Mesenchymal stem cell (in vitro differentiated cells and primary cell): Measurements from ENCODE around the gene RBM17.

ENCODE experiments used
- DNase-seq: peaks from one replicate; pipeline ENCODE4 v3.0.0-alpha.2; 2013
- H2AFZ ChIP-seq: one replicate; pipeline ENCODE4 v1.6.1; 2013; ENCODE audit warnings: low read depth, mild to moderate bottlenecking, control low read depth, inconsistent platforms, low read length, moderate library complexity
- H2AK5ac ChIP-seq: 2 replicates; pipeline ENCODE4 v1.6.1; 2013; ENCODE audit warnings: low read length, moderate library complexity, mild to moderate bottlenecking, inconsistent platforms; ENCODE audit not compliant: severe bottlenecking
- H2BK120ac ChIP-seq: one replicate; pipeline ENCODE4 v1.6.1; 2013; ENCODE audit warnings: low read depth, mild to moderate bottlenecking, inconsistent platforms, low read length, moderate library complexity
- H2BK12ac ChIP-seq, 2 experiments: one replicate each; pipeline ENCODE4 v1.6.1; 2013; ENCODE audit warnings: inconsistent platforms in 2 of 2, low read length in 2 of 2, mild to moderate bottlenecking in 2 of 2, moderate library complexity in 2 of 2, control low read depth in 1 of 2
- H2BK15ac ChIP-seq: one replicate; pipeline ENCODE4 v1.6.1; 2013; ENCODE audit warnings: mild to moderate bottlenecking, low read depth, inconsistent platforms; ENCODE audit not compliant: poor library complexity, severe bottlenecking
- H2BK5ac ChIP-seq: 2 replicates; pipeline ENCODE4 v1.6.1; 2013; ENCODE audit warnings: low read depth, mild to moderate bottlenecking, low read length, control low read depth, inconsistent platforms; ENCODE audit not compliant: poor library complexity, severe bottlenecking
- H3K14ac ChIP-seq, 2 experiments: one replicate each; pipeline ENCODE4 v1.6.1; 2013; ENCODE audit warnings: inconsistent platforms in 2 of 2, low read length in 2 of 2, control low read depth in 1 of 2, mild to moderate bottlenecking in 1 of 2, moderate library complexity in 1 of 2
- H3K18ac ChIP-seq, 2 experiments: one replicate each; pipeline ENCODE4 v1.6.1; 2013; ENCODE audit warnings: inconsistent platforms in 2 of 2, low read length in 2 of 2, control low read depth in 1 of 2, low read depth in 1 of 2, mild to moderate bottlenecking in 1 of 2
- H3K23ac ChIP-seq, 2 experiments: one replicate each; pipeline ENCODE4 v1.6.1; 2013; ENCODE audit warnings: inconsistent platforms in 2 of 2, low read length in 2 of 2, mild to moderate bottlenecking in 2 of 2, moderate library complexity in 2 of 2, control low read depth in 1 of 2
- H3K27ac ChIP-seq: 2 replicates; pipeline ENCODE4 v1.5.1; 2013; ENCODE audit warnings: mild to moderate bottlenecking, moderate library complexity, low read length, control low read depth, inconsistent platforms; ENCODE audit not compliant: poor library complexity, severe bottlenecking
- H3K27me3 ChIP-seq, 2 experiments: 2 replicates each; pipeline versions ENCODE4 v1.6.1 to v1.7.0; 2013; ENCODE audit warnings: low read length in 2 of 2, mild to moderate bottlenecking in 2 of 2, moderate library complexity in 2 of 2, control low read depth in 1 of 2, inconsistent platforms in 1 of 2; ENCODE audit not compliant: control insufficient read depth in 1 of 2, insufficient read depth in 1 of 2
- H3K36me3 ChIP-seq, 2 experiments: 2 replicates each; pipeline versions ENCODE4 v1.6.1 to v1.7.0; 2013; ENCODE audit warnings: low read length in 2 of 2, control low read depth in 1 of 2, inconsistent platforms in 1 of 2, low read depth in 1 of 2, mild to moderate bottlenecking in 1 of 2; ENCODE audit not compliant: insufficient read depth in 2 of 2, control insufficient read depth in 1 of 2
- H3K4ac ChIP-seq, 2 experiments: one replicate each; pipeline ENCODE4 v1.6.1; 2013; ENCODE audit warnings: inconsistent platforms in 2 of 2, low read length in 2 of 2, mild to moderate bottlenecking in 2 of 2, moderate library complexity in 2 of 2, control low read depth in 1 of 2, low read depth in 1 of 2
- H3K4me1 ChIP-seq: 2 replicates; pipeline ENCODE4 v1.6.1; 2013; ENCODE audit warnings: low read depth, low read length, control low read depth; ENCODE audit not compliant: control insufficient read depth, insufficient read depth
- H3K4me2 ChIP-seq: 2 replicates; pipeline ENCODE4 v1.6.1; 2013; ENCODE audit warnings: low read length, mild to moderate bottlenecking, inconsistent platforms; ENCODE audit not compliant: poor library complexity, severe bottlenecking
- H3K4me3 ChIP-seq, 2 experiments: 2 replicates each; pipeline versions ENCODE4 v1.5.1 to v1.7.0; 2013; ENCODE audit warnings: low read length in 2 of 2, mild to moderate bottlenecking in 2 of 2, control low read depth in 1 of 2, low read depth in 1 of 2; ENCODE audit not compliant: insufficient read depth in 1 of 2
- H3K79me1 ChIP-seq: replicated peaks from 2 replicates; pipeline ENCODE4 v1.6.1; 2013; ENCODE audit warnings: mild to moderate bottlenecking, control low read depth, low read length, inconsistent platforms; ENCODE audit not compliant: poor library complexity, severe bottlenecking
- H3K9ac ChIP-seq: 2 replicates; pipeline ENCODE4 v1.7.0; 2013; ENCODE audit warnings: mild to moderate bottlenecking, low read length, moderate library complexity
- H3K9me3 ChIP-seq: 2 replicates; pipeline ENCODE4 v1.7.0; 2013; ENCODE audit warnings: mild to moderate bottlenecking, low read length; ENCODE audit not compliant: control insufficient read depth
- H4K8ac ChIP-seq: one replicate; pipeline ENCODE4 v1.6.1; 2013; ENCODE audit warnings: inconsistent platforms, mild to moderate bottlenecking, low read length, moderate library complexity
- H4K91ac ChIP-seq: one replicate; pipeline ENCODE4 v1.6.1; 2013; ENCODE audit warnings: mild to moderate bottlenecking, low read length, inconsistent platforms
- WGBS: methylation state at CpG from one replicate; pipeline ENCODE4 v1.1.7; 2013; ENCODE audit warnings: mixed read lengths; 5-methylcytosine and 5-hydroxymethylcytosine counted together

Gene RBM17

DNA sequence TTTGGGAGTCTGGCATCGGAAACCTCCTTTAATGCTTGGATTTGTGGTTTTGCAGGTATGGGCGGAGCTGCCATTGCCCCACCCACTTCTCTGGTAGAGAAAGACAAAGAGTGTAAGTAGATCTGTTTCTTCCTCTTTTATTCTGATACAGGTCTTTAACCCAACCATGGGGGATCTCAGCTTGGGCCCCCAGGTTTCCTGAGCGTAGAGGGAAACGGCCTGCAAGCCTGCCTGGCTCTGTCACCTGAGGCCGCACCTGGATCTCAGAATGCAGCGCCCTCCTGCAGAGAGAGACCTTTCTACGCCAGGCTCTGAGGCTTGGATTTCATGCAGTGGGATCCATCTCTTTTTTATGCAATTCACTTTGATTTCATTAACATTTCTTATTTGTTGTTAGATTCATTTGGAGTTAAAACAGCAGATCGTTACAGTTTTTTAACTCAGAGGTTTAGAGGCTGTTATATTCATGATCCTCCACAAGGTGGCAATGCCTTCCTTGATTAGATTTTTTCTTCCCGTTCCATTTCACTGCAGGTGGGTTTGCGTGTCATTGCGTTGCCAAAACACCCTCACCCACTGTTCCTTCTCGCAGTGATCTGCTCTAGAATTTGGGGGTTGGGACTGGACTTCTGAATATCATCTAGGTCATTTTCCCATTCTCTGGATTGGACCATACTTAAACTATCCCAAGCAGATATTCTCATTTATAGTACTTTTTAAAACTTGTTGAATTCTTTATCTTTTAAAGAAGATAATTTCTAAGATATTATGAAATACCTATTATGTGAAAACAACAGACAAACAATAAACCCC is 20.0 kb downstream of the RBM17 start:
- Histone ChIP-seq H3K18ac (no peak overlapping the region), H2AFZ (no peak overlapping the region), H3K4me3 (no peak overlapping the region), H3K9ac (no peak overlapping the region), H3K14ac (no peak overlapping the region), H2BK120ac (no peak overlapping the region), H3K79me1 (peaks cover 31% of the 10 kb centered on the region), H3K27ac (no peak overlapping the region), H3K4me2 (no peak overlapping the region), H3K4ac (no peak overlapping the region), H2BK12ac (no peak overlapping the region), H2BK5ac (no peak overlapping the region), H3K4me1 (peaks cover 2% of the 10 kb centered on the region), H4K91ac (no peak overlapping the region), H3K27me3 (no peaks in the 10 kb centered on the region), H3K23ac (no peak overlapping the region), H3K9me3 (no peaks in the 10 kb centered on the region), H3K36me3 (peaks cover 26 to 92% of the 10 kb centered on the region in 2 experiments), H2AK5ac (no peak overlapping the region), H2BK15ac (no peak overlapping the region), H4K8ac (no peak overlapping the region)
- WGBS: 60% methylated on average over 6 of the region's 12 CpGs
- peak; percentile 70 for DNase-seq

DNA sequence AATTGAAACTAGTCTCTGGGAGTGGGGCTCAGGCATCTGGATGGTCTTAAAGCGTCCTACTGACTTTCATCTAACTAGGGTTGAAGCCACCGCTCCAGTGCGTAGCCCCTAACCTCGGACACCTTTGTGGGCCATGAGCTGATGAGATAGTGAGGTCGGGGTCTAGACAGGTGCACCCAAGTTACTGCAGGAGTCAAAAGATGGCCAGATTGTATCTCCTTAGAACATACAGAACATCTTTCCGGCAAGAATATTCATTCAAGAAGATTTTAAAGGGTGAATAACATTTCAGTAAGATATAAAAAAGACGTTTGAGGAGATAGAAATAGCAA is 20.6 kb downstream of the RBM17 start:
- no peak for DNase-seq
- 93% methylated on average over 7 of the region's 7 CpGs for WGBS

DNA sequence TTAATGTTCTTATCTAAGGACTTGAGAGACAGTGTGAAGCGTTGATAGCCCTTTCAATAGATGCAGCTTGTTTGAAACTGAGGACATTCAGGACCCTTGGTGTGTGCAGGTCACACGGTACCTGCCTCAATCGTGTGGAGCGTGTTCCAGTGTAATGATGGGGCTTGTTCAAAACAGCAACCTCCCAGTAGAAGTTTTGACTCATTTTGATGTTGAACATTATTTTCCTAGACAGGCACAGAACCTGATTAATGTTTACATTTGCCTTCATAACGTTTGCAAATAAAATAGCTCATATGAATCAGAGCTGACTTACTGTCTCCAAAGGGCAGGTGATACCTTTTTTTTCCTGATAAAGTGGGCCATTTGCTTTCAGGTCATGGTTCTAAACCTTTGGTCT is 21.3 kb downstream of the RBM17 start:
- no peak overlapping the region for H2BK15ac ChIP-seq
- no peak overlapping the region for H2BK12ac ChIP-seq
- H3K14ac ChIP-seq: no peak overlapping the region
- no peak overlapping the region for H3K4ac ChIP-seq
- no peak overlapping the region for H2BK5ac ChIP-seq
- H3K36me3 ChIP-seq: peaks cover 30 to 90% of the 10 kb centered on the region in 2 experiments
- no peak overlapping the region for H2BK120ac ChIP-seq
- peaks cover 25% of the 10 kb centered on the region for H3K79me1 ChIP-seq
- WGBS: 97% methylated on average over 5 of the region's 5 CpGs
- H3K23ac ChIP-seq: no peak overlapping the region
- no peak overlapping the region for H3K4me3 ChIP-seq
- H3K9me3 ChIP-seq: no peaks in the 10 kb centered on the region
- no peak overlapping the region for H3K18ac ChIP-seq
- H3K4me2 ChIP-seq: no peak overlapping the region
- H4K91ac ChIP-seq: no peak overlapping the region
- DNase-seq: no peak
- no peak overlapping the region for H3K9ac ChIP-seq
- no peak overlapping the region for H2AFZ ChIP-seq
- H3K4me1 ChIP-seq: peaks cover 2% of the 10 kb centered on the region
- no peaks in the 10 kb centered on the region for H3K27me3 ChIP-seq
- H2AK5ac ChIP-seq: no peak overlapping the region
- H3K27ac ChIP-seq: no peak overlapping the region
- no peak overlapping the region for H4K8ac ChIP-seq

More for the DNA sequence above, 20.6 kb downstream of the RBM17 start:
- Histone ChIP-seq H2AK5ac (no peak overlapping the region), H3K4ac (no peak overlapping the region), H3K4me2 (no peak overlapping the region), H2BK12ac (no peak overlapping the region), H3K27me3 (no peaks in the 10 kb centered on the region), H3K14ac (no peak overlapping the region), H3K27ac (no peak overlapping the region), H2AFZ (no peak overlapping the region), H3K18ac (no peak overlapping the region), H2BK5ac (no peak overlapping the region), H3K79me1 (peaks cover 28% of the 10 kb centered on the region), H3K9ac (no peak overlapping the region), H4K8ac (no peak overlapping the region), H3K23ac (no peak overlapping the region), H3K4me1 (peaks cover 2% of the 10 kb centered on the region), H2BK15ac (no peak overlapping the region), H4K91ac (no peak overlapping the region), H3K4me3 (no peak overlapping the region), H3K36me3 (peaks cover 26 to 94% of the 10 kb centered on the region in 2 experiments), H2BK120ac (no peak overlapping the region), H3K9me3 (no peaks in the 10 kb centered on the region)

DNA sequence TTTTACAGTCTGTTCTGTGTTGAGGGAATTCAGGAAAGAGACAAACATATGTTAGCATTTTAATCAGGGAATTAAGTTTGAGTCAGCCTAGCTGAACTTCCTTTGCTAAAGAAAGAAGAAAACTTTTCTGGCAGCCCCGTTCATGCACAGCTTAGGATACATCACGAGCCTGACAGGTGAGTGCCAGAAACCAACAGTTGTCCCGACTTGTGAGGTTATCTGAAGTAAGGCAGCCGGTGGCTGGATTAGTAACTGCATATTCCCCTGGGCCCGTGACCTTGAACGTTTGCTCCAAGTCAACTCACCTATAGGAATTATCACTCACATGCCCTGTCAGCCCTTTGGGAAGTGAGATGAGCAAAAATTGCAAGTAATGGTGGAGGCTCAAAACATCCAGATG is 24.1 kb downstream of the RBM17 start:
- no peak overlapping the region for H3K18ac ChIP-seq
- H3K4me2 ChIP-seq: no peak overlapping the region
- DNase-seq: no peak
- no peak overlapping the region for H2AFZ ChIP-seq
- no peak overlapping the region for H2BK5ac ChIP-seq
- H4K91ac ChIP-seq: no peak overlapping the region
- H2BK15ac ChIP-seq: no peak overlapping the region
- 93% methylated on average over 6 of the region's 6 CpGs for WGBS
- no peak overlapping the region for H3K27ac ChIP-seq
- no peak overlapping the region for H3K23ac ChIP-seq
- H2BK120ac ChIP-seq: no peak overlapping the region
- H2BK12ac ChIP-seq: no peak overlapping the region
- H2AK5ac ChIP-seq: no peak overlapping the region
- no peaks in the 10 kb centered on the region for H3K9me3 ChIP-seq
- H3K9ac ChIP-seq: no peak overlapping the region
- peaks cover 25% of the 10 kb centered on the region for H3K79me1 ChIP-seq
- no peak overlapping the region for H3K4me3 ChIP-seq
- peaks cover 2% of the 10 kb centered on the region for H3K4me1 ChIP-seq
- no peaks in the 10 kb centered on the region for H3K27me3 ChIP-seq
- no peak overlapping the region for H3K4ac ChIP-seq
- no peak overlapping the region for H3K14ac ChIP-seq
- peaks cover 33 to 84% of the 10 kb centered on the region in 2 experiments for H3K36me3 ChIP-seq
- no peak overlapping the region for H4K8ac ChIP-seq
